KMS-11 (cell line): Measurements from ENCODE around the gene TOMM40.
"Not testable (repeated sequence)": the region's sequence is repeated elsewhere in the genome, so short reads cannot be mapped to it uniquely, and the experiment has no call there.

Experiments used
- H2AFZ ChIP-seq: fragments of 200-600 bp; sonication (generic); 2 replicates; pipeline ENCODE4 v1.6.1; 2016; ENCODE audit warnings: antibody characterized with exemption, mixed run types, low read depth
- H3K27ac ChIP-seq: fragments of 200-600 bp; sonication (generic); 2 replicates; pipeline ENCODE4 v1.6.1; 2016; ENCODE audit warnings: mild to moderate bottlenecking, mixed run types
- H3K27me3 ChIP-seq: fragments of 200-600 bp; sonication (generic); 2 replicates; pipeline ENCODE4 v1.6.1; 2017; ENCODE audit warnings: mild to moderate bottlenecking, low read depth, mixed run types, moderate library complexity; ENCODE audit not compliant: insufficient read depth
- H3K36me3 ChIP-seq: fragments of 200-600 bp; sonication (generic); 2 replicates; pipeline ENCODE4 v1.6.1; 2017; ENCODE audit warnings: mild to moderate bottlenecking, mixed run types; ENCODE audit not compliant: insufficient read depth
- H3K4me1 ChIP-seq: fragments of 200-600 bp; sonication (generic); 2 replicates; pipeline ENCODE4 v1.6.1; 2016; ENCODE audit warnings: mild to moderate bottlenecking, low read depth, mixed run types; ENCODE audit not compliant: poor library complexity, severe bottlenecking
- H3K4me2 ChIP-seq: fragments of 200-600 bp; sonication (generic); 2 replicates; pipeline ENCODE4 v1.7.0; 2016; ENCODE audit warnings: mild to moderate bottlenecking, mixed run types
- H3K4me3 ChIP-seq: fragments of 200-600 bp; sonication (generic); IDR thresholded peaks from 2 replicates; pipeline ENCODE4 v1.6.1; 2017; ENCODE audit warnings: low read depth, low read length, mixed read lengths; ENCODE audit not compliant: insufficient read depth
- H3K79me2 ChIP-seq: fragments of 200-600 bp; sonication (generic); 2 replicates; pipeline ENCODE4 v1.6.1; 2016; ENCODE audit warnings: low read depth, mixed run types; ENCODE audit not compliant: insufficient read depth
- H3K9ac ChIP-seq: fragments of 200-600 bp; sonication (generic); 2 replicates; pipeline ENCODE4 v1.6.1; 2016; ENCODE audit warnings: mild to moderate bottlenecking, mixed run types
- H4K20me1 ChIP-seq: fragments of 200-600 bp; sonication (generic); 2 replicates; pipeline ENCODE4 v1.6.1; 2016; ENCODE audit warnings: mild to moderate bottlenecking, mixed run types; ENCODE audit not compliant: insufficient read depth
- CTCF ChIP-seq: fragments of 200-600 bp; sonication (generic); conservative IDR thresholded peaks from 2 replicates; pipeline ENCODE4 v1.6.1; 2017; ENCODE audit warnings: low read depth, mild to moderate bottlenecking, antibody characterized with exemption, low read length, moderate library complexity, mixed read lengths

TOMM40 gene

GRCh38 chr19:44924243-44924725 lies 33.2 kb downstream of the TOMM40 start:
- H3K4me3 ChIP-seq, result no peak overlapping the region
- no peak overlapping the region for H2AFZ ChIP-seq
- no peaks in the 10 kb centered on the region for H3K79me2 ChIP-seq
- H3K27ac ChIP-seq, result no peak overlapping the region
- H3K4me1 ChIP-seq, result no peaks in the 10 kb centered on the region
- peaks cover 6% of the 10 kb centered on the region; the same call in 1 of the 2 replicates for H3K27me3 ChIP-seq
- H4K20me1 ChIP-seq, result no peaks in the 10 kb centered on the region
- H3K36me3 ChIP-seq, result no peaks in the 10 kb centered on the region
- no peak overlapping the region for H3K9ac ChIP-seq
- no peak overlapping the region for H3K4me2 ChIP-seq
- TF ChIP-seq CTCF, result no peak

- H3K27ac ChIP-seq, result no peak overlapping the region
- no peaks in the 10 kb centered on the region for H3K4me1 ChIP-seq
- no peak overlapping the region for H3K9ac ChIP-seq
- H3K4me2 ChIP-seq, result no peak overlapping the region
- no peak overlapping the region for H3K4me3 ChIP-seq
- H2AFZ ChIP-seq, result no peak overlapping the region
- no peaks in the 10 kb centered on the region for H3K79me2 ChIP-seq
- no peaks in the 10 kb centered on the region for H3K36me3 ChIP-seq
- H4K20me1 ChIP-seq, result no peaks in the 10 kb centered on the region
- TF ChIP-seq CTCF, result no peak
- peaks cover 6% of the 10 kb centered on the region; the same call in 1 of the 2 replicates for H3K27me3 ChIP-seq
These were observed 34.2 kb downstream of the TOMM40 start for GRCh38 chr19:44925114-44925891.

GRCh38 chr19:44926245-44927077 lies 35.4 kb downstream of the TOMM40 start:
- not testable (repeated sequence) for H3K4me3 ChIP-seq, H3K36me3 ChIP-seq, H3K27me3 ChIP-seq, H3K4me1 ChIP-seq, H3K9ac ChIP-seq, H4K20me1 ChIP-seq, H3K27ac ChIP-seq, H3K79me2 ChIP-seq
- Histone ChIP-seq H2AFZ (peak overlapping the region; percentile 45), H3K4me2 (peak overlapping the region; percentile 20; the same call in 1 of the 2 replicates)

- Histone ChIP-seq H3K27ac (no peak overlapping the region), H3K4me3 (no peak overlapping the region), H3K4me2 (no peak overlapping the region), H3K36me3 (no peaks in the 10 kb centered on the region), H3K79me2 (no peaks in the 10 kb centered on the region), H4K20me1 (no peaks in the 10 kb centered on the region), H3K9ac (no peak overlapping the region), H3K4me1 (no peaks in the 10 kb centered on the region), H2AFZ (peak overlapping the region; percentile 45; the same call in 1 of the 2 replicates), H3K27me3 (peaks cover 6% of the 10 kb centered on the region; the same call in 1 of the 2 replicates)
- no peak for TF ChIP-seq CTCF
These were observed 36.7 kb downstream of the TOMM40 start for GRCh38 chr19:44927746-44928145.
